ENCODE results near the gene PLK2.
A peak's percentile ranks its signal among the peaks of the same experiment; 100 is the strongest.

PLK2 gene

DNA sequence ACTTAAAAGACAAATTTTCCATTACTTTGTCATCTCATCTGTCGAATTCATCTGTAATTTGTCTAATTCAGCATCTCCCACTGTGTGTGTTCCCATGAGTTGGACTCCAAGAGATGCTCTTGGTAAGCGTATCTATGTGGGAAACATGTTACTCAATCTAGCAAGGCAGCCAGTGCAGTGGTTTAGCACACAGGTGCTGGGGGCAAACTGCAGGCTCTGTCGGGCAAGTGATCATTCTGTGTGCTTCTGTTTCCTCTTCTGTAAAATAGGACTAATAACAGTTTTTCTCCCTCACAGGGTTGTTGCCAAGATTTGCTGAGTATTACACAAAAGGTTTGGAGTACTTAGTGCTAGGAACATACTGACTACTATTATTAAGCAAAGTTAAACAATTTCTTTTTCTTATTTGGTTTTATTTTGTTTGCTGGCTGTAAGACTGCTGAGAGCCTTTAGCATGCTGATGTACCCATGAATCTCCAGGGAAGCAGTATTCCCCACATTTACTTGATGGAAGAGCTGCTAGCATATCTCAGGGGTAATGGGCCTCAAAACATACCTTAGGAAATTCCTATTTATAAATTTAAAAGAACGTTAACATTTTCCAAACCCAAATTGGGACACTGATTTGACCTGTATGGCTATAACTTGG is 30.6 kb upstream of the PLK2 start:
- Histone ChIP-seq H3K27me3 (no peaks in the 10 kb centered on the region), H3K27ac (peak overlapping the region; percentile 93)
- TF ChIP-seq, protein P1, sequence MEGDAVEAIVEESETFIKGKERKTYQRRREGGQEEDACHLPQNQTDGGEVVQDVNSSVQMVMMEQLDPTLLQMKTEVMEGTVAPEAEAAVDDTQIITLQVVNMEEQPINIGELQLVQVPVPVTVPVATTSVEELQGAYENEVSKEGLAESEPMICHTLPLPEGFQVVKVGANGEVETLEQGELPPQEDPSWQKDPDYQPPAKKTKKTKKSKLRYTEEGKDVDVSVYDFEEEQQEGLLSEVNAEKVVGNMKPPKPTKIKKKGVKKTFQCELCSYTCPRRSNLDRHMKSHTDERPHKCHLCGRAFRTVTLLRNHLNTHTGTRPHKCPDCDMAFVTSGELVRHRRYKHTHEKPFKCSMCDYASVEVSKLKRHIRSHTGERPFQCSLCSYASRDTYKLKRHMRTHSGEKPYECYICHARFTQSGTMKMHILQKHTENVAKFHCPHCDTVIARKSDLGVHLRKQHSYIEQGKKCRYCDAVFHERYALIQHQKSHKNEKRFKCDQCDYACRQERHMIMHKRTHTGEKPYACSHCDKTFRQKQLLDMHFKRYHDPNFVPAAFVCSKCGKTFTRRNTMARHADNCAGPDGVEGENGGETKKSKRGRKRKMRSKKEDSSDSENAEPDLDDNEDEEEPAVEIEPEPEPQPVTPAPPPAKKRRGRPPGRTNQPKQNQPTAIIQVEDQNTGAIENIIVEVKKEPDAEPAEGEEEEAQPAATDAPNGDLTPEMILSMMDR (IDR thresholded peaks at IDR 0.05) = no peak

DNA sequence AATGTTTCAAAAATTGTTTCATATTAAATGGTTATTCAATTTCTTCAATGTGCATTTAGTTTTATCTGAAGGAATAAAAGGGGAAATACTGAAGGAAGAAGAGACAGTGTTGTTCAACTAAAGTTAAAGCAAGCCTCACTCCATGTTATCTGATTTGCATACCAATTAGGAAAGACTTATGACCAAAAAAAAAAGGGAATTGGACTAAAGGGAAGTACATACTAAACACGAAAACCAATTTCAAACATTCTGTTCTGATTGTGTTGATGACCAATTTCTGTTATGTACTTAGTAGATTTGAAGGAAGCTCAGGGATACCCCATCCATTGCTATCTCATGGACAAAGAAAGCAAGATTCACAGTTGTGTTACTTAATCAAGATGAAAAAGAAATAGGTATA is 26.4 kb upstream of the PLK2 start:
- H3K4me1 ChIP-seq (ENCODE audit: control insufficient read depth in 1 of 2, insufficient read depth in 1 of 2, low read depth in 1 of 2, low read length in 1 of 2) = peaks cover 55 to 58% of the 10 kb centered on the region in 2 experiments
- H3K36me3 ChIP-seq = no peaks in the 10 kb centered on the region

More for the DNA sequence above, 30.6 kb upstream of the PLK2 start:
- Histone ChIP-seq H3K9me3 (no peaks in the 10 kb centered on the region), H3K4me1 (ENCODE audit: control insufficient read depth in 1 of 2, insufficient read depth in 1 of 2, low read depth in 1 of 2, low read length in 1 of 2) (peaks cover 60 to 68% of the 10 kb centered on the region in 2 experiments), H3K4me3 (ENCODE audit: low read depth in 1 of 2, low read length in 1 of 2) (peak overlapping the region in 1 of 2 experiments; percentile 63), H3K36me3 (peaks cover 17% of the 10 kb centered on the region)

DNA sequence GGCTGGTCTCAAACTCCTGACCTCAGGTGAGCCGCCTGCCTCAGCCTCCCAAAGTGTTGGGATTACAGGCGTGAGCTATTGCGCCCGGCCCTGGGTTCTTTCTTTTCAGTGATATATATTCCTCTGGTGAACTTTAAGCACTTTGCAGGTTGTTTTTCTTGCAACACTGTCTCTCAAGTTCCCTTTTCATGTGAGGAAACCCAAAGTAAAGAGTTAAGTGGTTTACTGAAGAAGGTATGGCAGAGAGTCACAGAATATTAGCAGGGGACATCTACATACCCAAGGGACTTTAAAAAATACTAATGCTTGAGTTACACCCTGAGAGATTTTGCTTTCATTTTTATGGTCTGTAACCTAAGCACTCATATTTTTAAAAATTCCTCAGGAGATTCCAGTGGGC is 24.6 kb upstream of the PLK2 start:
- TF ChIP-seq, protein P1 (IDR thresholded peaks at IDR 0.05) = no peak

More for the DNA sequence above, 26.4 kb upstream of the PLK2 start:
- Histone ChIP-seq H3K4me3 (ENCODE audit: low read depth in 1 of 2, low read length in 1 of 2) (no peak overlapping the region), H3K27me3 (no peaks in the 10 kb centered on the region), H3K27ac (peak overlapping the region; percentile 84), H3K9me3 (no peaks in the 10 kb centered on the region)
- TF ChIP-seq, protein P1 (IDR thresholded peaks at IDR 0.05) = no peak

DNA sequence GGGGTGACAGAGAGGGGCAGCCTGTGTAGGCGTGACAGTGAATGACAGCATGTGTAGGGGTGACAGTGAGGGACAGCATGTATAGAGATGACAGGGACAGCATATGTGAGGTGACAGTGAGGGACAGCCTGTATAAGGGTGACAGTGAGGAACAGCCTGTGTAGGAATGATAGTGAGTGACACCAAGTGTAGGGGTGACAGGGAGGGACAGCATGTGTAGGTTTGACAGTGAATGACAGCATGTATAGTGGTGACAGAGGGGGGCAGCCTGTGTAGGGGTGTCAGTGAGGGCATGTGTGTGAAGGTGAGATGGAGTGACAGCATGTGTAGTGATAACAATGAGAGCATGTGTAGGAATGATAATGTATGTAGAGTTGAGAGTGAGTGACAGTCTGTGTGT is 22.6 kb upstream of the PLK2 start:
- Histone ChIP-seq H3K4me1 (ENCODE audit: control insufficient read depth in 1 of 2, insufficient read depth in 1 of 2, low read depth in 1 of 2, low read length in 1 of 2) (peaks cover 40 to 42% of the 10 kb centered on the region in 2 experiments), H3K9me3 (no peaks in the 10 kb centered on the region), H3K36me3 (no peaks in the 10 kb centered on the region), H3K4me3 (ENCODE audit: low read depth in 1 of 2, low read length in 1 of 2) (no peak overlapping the region), H3K27ac (no peak overlapping the region), H3K27me3 (no peaks in the 10 kb centered on the region)
- TF ChIP-seq, protein P1 (IDR thresholded peaks at IDR 0.05) = no peak

More for the DNA sequence above, 24.6 kb upstream of the PLK2 start:
- H3K4me1 ChIP-seq (ENCODE audit: control insufficient read depth in 1 of 2, insufficient read depth in 1 of 2, low read depth in 1 of 2, low read length in 1 of 2) = peaks cover 40 to 42% of the 10 kb centered on the region in 2 experiments
- H3K4me3 ChIP-seq (ENCODE audit: low read depth in 1 of 2, low read length in 1 of 2) = peak overlapping the region in 1 of 2 experiments; percentile 37
- no peaks in the 10 kb centered on the region for H3K36me3 ChIP-seq
- H3K27me3 ChIP-seq = no peaks in the 10 kb centered on the region
- H3K27ac ChIP-seq = peak overlapping the region; percentile 84
- H3K9me3 ChIP-seq = no peaks in the 10 kb centered on the region

DNA sequence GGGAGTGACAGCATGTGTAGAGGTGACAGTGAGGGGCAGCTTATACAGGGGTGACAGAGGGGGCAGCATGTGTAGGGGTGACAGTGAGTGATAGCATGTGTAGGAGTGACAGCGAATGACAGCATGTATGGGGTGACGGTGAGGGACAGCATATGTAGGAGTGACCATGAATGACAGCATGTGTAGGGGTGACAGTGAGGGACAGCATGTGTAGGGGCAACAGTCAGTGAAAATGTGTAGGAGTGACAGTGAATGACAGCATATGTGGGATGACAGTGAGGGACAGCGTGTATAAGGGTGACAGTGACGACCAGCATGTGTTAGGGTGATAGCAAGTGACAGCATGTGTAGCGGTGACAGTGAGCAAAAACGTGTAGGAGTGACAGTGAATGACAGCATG is 21.9 kb upstream of the PLK2 start:
- Histone ChIP-seq H3K4me3 (ENCODE audit: low read depth in 1 of 2, low read length in 1 of 2) (no peak overlapping the region), H3K9me3 (no peaks in the 10 kb centered on the region), H3K27ac (no peak overlapping the region), H3K4me1 (ENCODE audit: control insufficient read depth in 1 of 2, insufficient read depth in 1 of 2, low read depth in 1 of 2, low read length in 1 of 2) (peaks cover 37 to 38% of the 10 kb centered on the region in 2 experiments), H3K27me3 (no peaks in the 10 kb centered on the region), H3K36me3 (no peaks in the 10 kb centered on the region)
- TF ChIP-seq, protein P1 (IDR thresholded peaks at IDR 0.05) = no peak
